HFF-Myc (cell line): ENCODE data around the gene SLC13A4.

Source experiments
- DNase-seq: peaks from one replicate; pipeline ENCODE4 v3.0.0-alpha.2; 2011; ENCODE audit warnings: low read depth; ENCODE audit errors: extremely low read depth
- H3K4me3 ChIP-seq: replicated peaks from 2 replicates; pipeline ENCODE4 v1.5.1; 2011; ENCODE audit warnings: low read depth, mild to moderate bottlenecking, control low read depth, low read length
- CTCF ChIP-seq: IDR thresholded peaks from 2 replicates; pipeline ENCODE4 v1.5.1; 2012; ENCODE audit warnings: mild to moderate bottlenecking, low read depth, low read length, control low read depth; ENCODE audit errors: missing control alignments

SLC13A4 gene

GRCh38 chr7:135710417-135711138, 17.4 kb downstream of the SLC13A4 start:
- TF ChIP-seq CTCF = peak; percentile 45
- no peak for DNase-seq
- H3K4me3 ChIP-seq = no peak overlapping the region

- DNase-seq = no peak
- TF ChIP-seq CTCF = no peak
- no peak overlapping the region for H3K4me3 ChIP-seq
Measured at GRCh38 chr7:135709508-135709907, 18.5 kb downstream of the SLC13A4 start.

DNA sequence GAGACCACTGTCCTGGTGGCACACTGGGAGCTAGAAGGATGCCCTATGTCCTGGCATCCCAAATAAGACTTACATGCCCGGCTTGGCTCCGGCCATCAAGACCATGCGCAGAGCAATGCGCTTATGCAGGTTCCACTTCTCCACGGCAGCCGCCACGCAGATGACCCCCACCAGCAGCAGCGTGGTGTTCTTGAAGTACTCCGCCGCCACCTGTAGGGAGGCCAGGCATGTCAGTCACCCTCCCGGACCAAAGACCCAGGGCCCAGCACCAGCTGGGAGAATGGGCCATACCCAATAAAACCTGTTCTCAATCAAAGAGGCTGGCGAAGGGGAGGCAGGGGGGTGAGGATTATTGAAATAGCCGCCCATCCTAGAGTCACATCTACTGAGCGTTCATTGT, 19.9 kb downstream of the SLC13A4 start:
- H3K4me3 ChIP-seq = no peak overlapping the region
- no peak for DNase-seq
- TF ChIP-seq CTCF = no peak

DNA sequence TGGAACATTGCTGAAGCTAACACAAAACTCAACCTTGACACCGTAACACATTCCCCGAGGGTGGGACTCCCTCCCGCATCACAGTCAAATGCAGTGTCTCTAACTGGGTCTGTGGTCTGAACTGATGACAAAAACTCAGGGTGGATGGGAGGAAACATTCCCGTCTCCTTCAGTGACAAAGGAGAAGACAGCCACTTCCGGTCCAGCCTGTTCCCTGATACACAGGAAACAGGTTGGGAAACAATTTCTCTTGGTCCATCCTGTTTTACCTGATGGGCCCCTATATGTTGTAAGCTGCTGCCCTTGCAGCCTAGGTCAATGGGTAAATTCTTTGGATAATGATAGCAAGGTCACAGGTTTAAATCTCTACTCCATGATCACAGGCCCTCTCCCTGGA, 20.4 kb downstream of the SLC13A4 start:
- TF ChIP-seq CTCF = no peak
- no peak for DNase-seq
- H3K4me3 ChIP-seq = no peak overlapping the region

DNA sequence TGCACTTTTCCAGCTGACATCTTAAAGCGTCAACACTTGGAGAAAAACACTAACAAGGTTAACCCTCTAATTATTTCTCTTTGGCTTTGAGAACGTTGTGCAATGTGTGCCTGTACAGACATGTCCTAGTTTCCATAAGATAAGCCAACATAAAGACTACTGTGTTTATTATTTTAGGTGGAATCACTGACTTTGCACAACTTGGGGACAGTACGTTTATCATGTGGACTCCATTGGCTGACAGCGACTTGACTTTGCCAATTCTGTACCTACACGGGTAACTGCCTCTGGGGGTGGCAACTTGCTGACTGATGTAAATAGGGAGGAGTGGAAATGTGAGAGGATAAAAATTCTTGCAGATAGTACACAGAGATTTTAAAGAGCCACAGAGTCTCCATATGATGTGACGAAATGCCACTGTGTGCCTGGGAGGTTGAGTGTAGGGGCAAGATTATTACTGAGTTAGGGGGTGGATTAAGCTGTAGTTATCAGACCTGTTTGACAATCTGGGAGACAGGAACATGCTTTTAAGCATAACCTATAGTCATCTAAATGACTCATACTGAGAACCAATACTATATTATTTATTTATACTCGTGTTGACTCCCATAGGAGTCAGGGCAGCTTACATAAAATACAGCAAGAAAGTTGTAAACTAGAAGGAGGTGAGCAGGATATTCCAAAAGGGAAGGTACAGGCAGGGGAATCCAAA, 21.0 kb downstream of the SLC13A4 start:
- no peak for TF ChIP-seq CTCF
- H3K4me3 ChIP-seq = no peak overlapping the region
- no peak for DNase-seq

- TF ChIP-seq CTCF = no peak
Measured at GRCh38 chr7:135706038-135706742, 21.8 kb downstream of the SLC13A4 start.

More at GRCh38 chr7:135706038-135706742, 21.8 kb downstream of the SLC13A4 start:
- H3K4me3 ChIP-seq = no peak overlapping the region
- no peak for DNase-seq
